Effector CD4-positive, alpha-beta T cell (primary cell): ENCODE data around the gene DNAL4.
A peak's percentile ranks its signal among the peaks of the same experiment; 100 is the strongest.

Source experiments
- DNase-seq: peaks from one replicate; pipeline ENCODE4 v3.0.0-alpha.2; 2020

Gene DNAL4

GRCh38 chr22:38738475-38739070 is 55.4 kb downstream of the DNAL4 start:
- no peak for DNase-seq

- no peak for DNase-seq
Measured at GRCh38 chr22:38737302-38738060, 56.5 kb downstream of the DNAL4 start.

- DNase-seq = no peak
Measured at GRCh38 chr22:38736257-38736570, 57.7 kb downstream of the DNAL4 start.

GRCh38 chr22:38735465-38736256 is 58.3 kb downstream of the DNAL4 start:
- DNase-seq = no peak

GRCh38 chr22:38735126-38735464 is 58.8 kb downstream of the DNAL4 start:
- no peak for DNase-seq

GRCh38 chr22:38734421-38735100 is 59.4 kb downstream of the DNAL4 start:
- DNase-seq = no peak

- DNase-seq = no peak
Measured at GRCh38 chr22:38733724-38734381, 60.1 kb downstream of the DNAL4 start.

- peak; percentile 41 for DNase-seq
Measured at GRCh38 chr22:38733329-38733723, 60.6 kb downstream of the DNAL4 start.

- no peak for DNase-seq
Measured at GRCh38 chr22:38732251-38732815, 61.6 kb downstream of the DNAL4 start.

GRCh38 chr22:38731703-38732161 is 62.2 kb downstream of the DNAL4 start:
- DNase-seq = no peak

- no peak for DNase-seq
Measured at GRCh38 chr22:38730411-38730871, 63.5 kb downstream of the DNAL4 start.

- DNase-seq = no peak
Measured at GRCh38 chr22:38729946-38730345, 64.0 kb downstream of the DNAL4 start.

GRCh38 chr22:38728871-38729796 is 64.8 kb downstream of the DNAL4 start:
- DNase-seq = no peak
